Activated T-cell treated with anti-CD3 and anti-CD28 coated beads, Interleukin-2, amount 50 U/mL, for 24 hours (primary cell): ENCODE results near the gene USP26.
"Not testable (repeated sequence)": the region's sequence is repeated elsewhere in the genome, so short reads cannot be mapped to it uniquely, and the experiment has no call there.

ENCODE experiments used
- DNase-seq: peaks from one replicate; pipeline ENCODE4 v3.0.0-alpha.2; 2020
- H3K27ac Mint-ChIP-seq: 2 replicates; pipeline ENCODE4 v1.8.0; 2020; ENCODE audit warnings: mild to moderate bottlenecking, mixed read lengths
- H3K27me3 Mint-ChIP-seq: 2 replicates; pipeline ENCODE4 v1.8.0; 2020; ENCODE audit warnings: mixed read lengths
- H3K36me3 Mint-ChIP-seq: 2 replicates; pipeline ENCODE4 v1.8.0; 2020; ENCODE audit warnings: low read depth, mixed read lengths
- H3K4me1 Mint-ChIP-seq: 2 replicates; pipeline ENCODE4 v1.8.0; 2020; ENCODE audit warnings: low read depth, mixed read lengths
- H3K4me3 Mint-ChIP-seq: 2 replicates; pipeline ENCODE4 v1.8.0; 2020; ENCODE audit warnings: mild to moderate bottlenecking, moderate library complexity, mixed read lengths
- H3K9me3 Mint-ChIP-seq: 2 replicates; pipeline ENCODE4 v1.8.0; 2020; ENCODE audit warnings: mixed read lengths

The USP26 gene

DNA sequence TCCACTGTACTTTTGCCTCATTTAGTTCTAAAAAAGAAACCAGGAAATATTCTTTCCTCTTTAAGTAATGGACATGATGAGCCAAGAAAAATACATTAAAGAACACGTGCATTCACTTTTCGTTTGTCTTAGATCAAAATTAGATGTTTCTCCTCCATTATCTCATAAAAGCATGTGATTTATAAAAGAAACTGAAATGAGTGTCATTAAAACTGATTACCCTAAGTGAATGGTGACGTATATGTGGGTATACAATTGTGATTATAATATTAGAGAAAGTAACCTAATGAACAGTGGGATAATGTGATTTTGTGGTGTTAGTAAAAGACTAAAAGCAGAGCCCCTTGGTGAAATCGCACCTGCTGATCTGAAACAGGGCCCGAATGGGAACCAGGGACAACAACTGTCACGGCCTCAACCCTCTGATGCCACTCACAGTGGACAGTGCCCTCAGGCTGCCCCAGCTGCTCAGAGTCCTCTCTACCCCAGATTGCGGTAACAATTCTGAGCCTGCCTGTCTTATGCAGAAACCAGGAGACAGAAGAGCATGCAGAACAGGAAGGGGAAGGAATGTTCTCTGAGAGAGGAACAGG is 112.8 kb downstream of the USP26 start:
- Mint-ChIP-seq H3K4me1 (no peaks in the 10 kb centered on the region), H3K27me3 (peaks cover 30% of the 10 kb centered on the region), H3K36me3 (no peaks in the 10 kb centered on the region), H3K9me3 (no peaks in the 10 kb centered on the region), H3K4me3 (no peak overlapping the region), H3K27ac (no peak overlapping the region)
- DNase-seq = no peak

DNA sequence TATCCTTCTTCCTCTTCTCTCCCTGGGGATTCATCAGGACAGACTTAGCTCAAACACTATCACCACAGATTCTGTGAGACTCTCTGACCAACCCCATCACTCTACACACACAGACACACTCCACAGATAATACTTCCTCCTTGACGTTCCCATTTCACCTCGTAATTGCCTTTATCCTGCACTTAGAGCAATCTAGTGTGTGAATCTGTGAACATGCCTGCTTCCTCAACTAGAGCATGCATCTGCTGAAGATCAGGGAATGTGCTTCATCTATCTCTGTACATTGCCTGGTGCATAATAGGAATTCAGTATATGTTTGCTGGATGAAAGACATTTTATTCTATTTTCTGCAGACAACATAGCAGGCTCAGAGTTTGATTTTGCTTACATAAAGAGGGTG is 113.4 kb downstream of the USP26 start:
- no peaks in the 10 kb centered on the region for H3K36me3 Mint-ChIP-seq

DNA sequence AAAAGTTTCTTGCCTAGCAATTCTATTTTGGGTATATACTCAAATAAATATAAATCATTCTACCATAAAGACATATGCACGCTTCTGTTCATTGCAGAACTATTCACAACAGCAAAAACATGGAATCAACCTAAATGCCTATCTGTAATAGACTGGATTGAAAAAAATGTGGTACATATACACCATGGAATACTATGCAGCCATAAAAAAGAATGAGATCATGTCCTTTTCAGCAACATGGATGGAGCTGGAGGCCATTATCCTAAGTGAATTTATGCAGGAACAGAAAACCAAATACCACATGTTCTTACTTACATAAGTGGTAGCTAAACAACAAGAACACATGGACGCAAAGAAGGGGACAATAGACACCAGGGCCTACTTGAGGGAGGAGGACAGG is 116.9 kb downstream of the USP26 start:
- peaks cover 29% of the 10 kb centered on the region for H3K27me3 Mint-ChIP-seq
- H3K36me3 Mint-ChIP-seq, H3K4me1 Mint-ChIP-seq, H3K9me3 Mint-ChIP-seq, H3K4me3 Mint-ChIP-seq, H3K27ac Mint-ChIP-seq, DNase-seq: not testable (repeated sequence)

More for the DNA sequence above, 113.4 kb downstream of the USP26 start:
- Mint-ChIP-seq H3K27me3 (peaks cover 32% of the 10 kb centered on the region), H3K27ac (no peak overlapping the region), H3K4me3 (no peak overlapping the region), H3K9me3 (no peaks in the 10 kb centered on the region), H3K4me1 (no peaks in the 10 kb centered on the region)
- DNase-seq = no peak
